ENCODE results near the gene PPIL1.

PPIL1 gene

DNA sequence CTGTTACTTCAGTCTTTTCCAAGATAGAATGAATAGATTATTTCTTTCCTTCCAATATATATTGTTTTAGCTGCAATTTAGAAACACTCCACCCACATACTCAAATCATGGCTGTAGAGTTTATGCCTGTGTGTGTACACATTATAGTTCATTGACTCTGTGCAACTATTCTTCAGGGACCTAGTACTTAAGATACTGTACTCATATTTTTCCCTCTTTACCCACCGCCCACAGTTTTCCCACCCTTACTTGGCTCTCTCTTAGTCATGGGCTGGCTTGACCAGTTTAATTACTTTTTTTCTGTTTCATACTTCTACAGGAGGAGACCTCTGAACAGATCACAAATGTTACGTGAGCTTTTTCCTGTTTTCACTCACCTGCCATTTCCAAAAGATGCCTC, 41.5 kb upstream of the PPIL1 start:
- TF ChIP-seq, protein P1, sequence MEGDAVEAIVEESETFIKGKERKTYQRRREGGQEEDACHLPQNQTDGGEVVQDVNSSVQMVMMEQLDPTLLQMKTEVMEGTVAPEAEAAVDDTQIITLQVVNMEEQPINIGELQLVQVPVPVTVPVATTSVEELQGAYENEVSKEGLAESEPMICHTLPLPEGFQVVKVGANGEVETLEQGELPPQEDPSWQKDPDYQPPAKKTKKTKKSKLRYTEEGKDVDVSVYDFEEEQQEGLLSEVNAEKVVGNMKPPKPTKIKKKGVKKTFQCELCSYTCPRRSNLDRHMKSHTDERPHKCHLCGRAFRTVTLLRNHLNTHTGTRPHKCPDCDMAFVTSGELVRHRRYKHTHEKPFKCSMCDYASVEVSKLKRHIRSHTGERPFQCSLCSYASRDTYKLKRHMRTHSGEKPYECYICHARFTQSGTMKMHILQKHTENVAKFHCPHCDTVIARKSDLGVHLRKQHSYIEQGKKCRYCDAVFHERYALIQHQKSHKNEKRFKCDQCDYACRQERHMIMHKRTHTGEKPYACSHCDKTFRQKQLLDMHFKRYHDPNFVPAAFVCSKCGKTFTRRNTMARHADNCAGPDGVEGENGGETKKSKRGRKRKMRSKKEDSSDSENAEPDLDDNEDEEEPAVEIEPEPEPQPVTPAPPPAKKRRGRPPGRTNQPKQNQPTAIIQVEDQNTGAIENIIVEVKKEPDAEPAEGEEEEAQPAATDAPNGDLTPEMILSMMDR (IDR thresholded peaks at IDR 0.05; ENCODE audit: insufficient read depth, low read length, poor library complexity, severe bottlenecking): no peak
- peaks cover 13% of the 10 kb centered on the region for H3K36me3 ChIP-seq (ENCODE audit: control insufficient read depth, insufficient read depth, low read length)
- H3K4me3 ChIP-seq (replicated peaks; ENCODE audit: low read depth, low read length): no peak overlapping the region
- H3K27me3 ChIP-seq (replicated peaks; ENCODE audit: control insufficient read depth, insufficient read depth, low read length): no peaks in the 10 kb centered on the region
- no peak for DNase-seq (ENCODE audit: extremely low read depth, insufficient read length)

DNA sequence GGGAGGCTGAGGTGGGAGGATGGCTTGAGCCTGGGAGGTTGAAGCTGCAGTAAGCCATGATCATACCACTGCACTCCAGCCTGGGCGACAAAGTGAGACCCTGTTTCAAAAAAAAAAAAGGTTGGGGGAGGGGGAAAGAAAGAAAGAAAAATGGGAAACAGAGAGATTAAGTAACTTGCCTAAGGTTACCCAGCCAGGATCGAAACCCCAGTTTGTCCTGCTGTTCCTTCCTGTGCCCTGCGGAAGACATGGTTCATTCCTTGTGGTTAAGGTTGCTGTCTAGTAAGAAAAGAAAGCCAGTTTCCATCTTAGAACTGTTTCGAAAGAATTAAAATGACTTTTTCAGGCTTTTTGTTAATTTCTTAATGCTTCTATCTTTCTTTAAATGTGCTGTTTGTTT, 41.0 kb upstream of the PPIL1 start:
- no peak overlapping the region for H3K4me3 ChIP-seq (replicated peaks; ENCODE audit: low read depth, low read length)
- no peak for DNase-seq (ENCODE audit: extremely low read depth, insufficient read length)
- no peaks in the 10 kb centered on the region for H3K27me3 ChIP-seq (replicated peaks; ENCODE audit: control insufficient read depth, insufficient read depth, low read length)
- peaks cover 13% of the 10 kb centered on the region for H3K36me3 ChIP-seq (ENCODE audit: control insufficient read depth, insufficient read depth, low read length)
- TF ChIP-seq, protein P1 (IDR thresholded peaks at IDR 0.05; ENCODE audit: insufficient read depth, low read length, poor library complexity, severe bottlenecking): no peak

DNA sequence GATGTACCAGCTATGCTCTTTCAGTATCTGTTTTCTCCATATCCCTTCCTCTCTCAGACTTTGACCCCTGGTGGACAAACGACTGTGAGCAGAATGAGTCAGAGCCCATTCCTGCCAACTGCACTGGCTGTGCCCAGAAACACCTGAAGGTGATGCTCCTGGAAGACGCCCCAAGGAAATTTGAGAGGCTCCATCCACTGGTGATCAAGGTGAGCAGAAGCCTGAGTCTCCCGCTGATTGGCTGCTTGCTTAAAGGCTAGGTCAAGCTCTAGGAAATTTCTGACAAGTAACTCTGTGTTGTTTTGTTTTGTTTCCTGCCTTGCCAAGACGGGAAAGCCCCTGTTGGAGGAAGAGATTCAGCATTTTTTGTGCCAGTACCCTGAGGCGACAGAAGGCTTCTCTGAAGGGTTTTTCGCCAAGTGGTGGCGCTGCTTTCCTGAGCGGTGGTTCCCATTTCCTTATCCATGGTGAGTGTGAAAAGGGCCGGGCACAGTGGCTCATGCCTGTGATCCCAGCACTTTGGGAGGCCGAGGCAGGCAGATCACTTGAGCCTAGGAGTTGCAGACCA, 39.7 kb upstream of the PPIL1 start:
- no peak for DNase-seq (ENCODE audit: extremely low read depth, insufficient read length)
- no peak overlapping the region for H3K4me3 ChIP-seq (replicated peaks; ENCODE audit: low read depth, low read length)
- no peaks in the 10 kb centered on the region for H3K27me3 ChIP-seq (replicated peaks; ENCODE audit: control insufficient read depth, insufficient read depth, low read length)
- TF ChIP-seq, protein P1 (IDR thresholded peaks at IDR 0.05; ENCODE audit: insufficient read depth, low read length, poor library complexity, severe bottlenecking): no peak
- peaks cover 13% of the 10 kb centered on the region for H3K36me3 ChIP-seq (ENCODE audit: control insufficient read depth, insufficient read depth, low read length)

DNA sequence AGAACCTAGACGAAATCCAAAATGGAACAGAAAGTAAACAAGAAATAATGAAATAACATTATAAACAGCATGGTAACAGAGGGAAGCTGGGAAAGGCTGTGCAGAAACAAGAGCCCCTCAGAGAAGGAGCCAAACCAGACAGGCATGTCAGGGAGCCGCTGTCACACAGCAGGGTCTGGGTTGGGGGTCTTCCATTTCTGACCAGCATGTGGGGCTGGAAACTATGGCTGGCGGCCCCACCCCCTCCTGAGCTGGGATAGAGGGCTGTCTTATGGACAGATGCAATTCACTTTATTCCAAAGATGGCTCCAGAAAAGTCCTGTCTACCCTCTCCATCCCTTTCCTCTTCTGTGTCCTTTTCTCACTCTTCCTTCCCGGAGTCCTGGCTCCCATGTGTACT, 38.5 kb upstream of the PPIL1 start:
- Histone ChIP-seq H3K36me3 (ENCODE audit: control insufficient read depth, insufficient read depth, low read length) (peaks cover 10% of the 10 kb centered on the region), H3K27me3 (replicated peaks; ENCODE audit: control insufficient read depth, insufficient read depth, low read length) (no peaks in the 10 kb centered on the region), H3K4me3 (replicated peaks; ENCODE audit: low read depth, low read length) (no peak overlapping the region)
- DNase-seq (ENCODE audit: extremely low read depth, insufficient read length): no peak
- TF ChIP-seq, protein P1 (IDR thresholded peaks at IDR 0.05; ENCODE audit: insufficient read depth, low read length, poor library complexity, severe bottlenecking): no peak

DNA sequence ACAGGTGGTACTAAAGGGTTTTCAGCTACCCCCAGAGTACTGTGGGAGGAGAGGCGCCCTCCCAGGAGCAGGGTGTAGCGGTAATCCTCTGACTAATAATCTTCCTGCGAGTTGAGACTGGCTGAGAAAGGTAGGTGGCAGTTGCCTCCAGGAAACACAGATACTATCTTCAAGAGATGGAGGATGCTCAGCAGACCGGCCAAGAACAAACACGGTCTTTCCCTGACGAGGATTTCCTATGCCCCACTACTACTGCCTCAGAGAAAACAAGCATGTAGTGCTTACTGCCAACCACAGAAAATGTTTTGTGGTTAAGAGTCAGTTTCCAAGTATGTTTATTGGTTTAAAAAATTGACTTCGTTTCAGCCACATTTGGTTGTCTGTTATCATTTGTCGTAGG, 38.0 kb upstream of the PPIL1 start:
- no peak overlapping the region for H3K4me3 ChIP-seq (replicated peaks; ENCODE audit: low read depth, low read length)
- no peaks in the 10 kb centered on the region for H3K27me3 ChIP-seq (replicated peaks; ENCODE audit: control insufficient read depth, insufficient read depth, low read length)
- DNase-seq (ENCODE audit: extremely low read depth, insufficient read length): peak; percentile 39
- TF ChIP-seq, protein P1 (IDR thresholded peaks at IDR 0.05; ENCODE audit: insufficient read depth, low read length, poor library complexity, severe bottlenecking): no peak
- H3K36me3 ChIP-seq (ENCODE audit: control insufficient read depth, insufficient read depth, low read length): peaks cover 11% of the 10 kb centered on the region

DNA sequence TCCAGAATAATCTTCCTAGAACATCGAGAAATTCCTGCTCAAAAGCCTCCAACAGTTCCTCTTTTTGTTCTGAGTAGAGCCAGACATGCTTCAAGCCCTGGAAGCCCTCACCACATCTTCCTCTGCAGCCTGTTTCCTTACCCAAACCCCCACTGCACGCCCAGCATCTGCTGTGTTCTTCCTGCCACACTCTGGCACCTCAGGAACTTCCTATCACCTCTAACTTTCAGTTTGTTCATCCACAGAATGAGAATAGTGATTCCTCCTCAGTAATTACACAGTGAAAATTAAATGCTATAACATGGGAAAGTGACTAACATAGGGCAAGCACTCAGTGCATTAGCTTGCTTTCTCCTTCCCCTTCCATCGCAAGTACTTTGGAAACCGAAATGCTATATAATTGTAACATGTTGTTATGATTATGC, 37.4 kb upstream of the PPIL1 start:
- TF ChIP-seq, protein P1 (IDR thresholded peaks at IDR 0.05; ENCODE audit: insufficient read depth, low read length, poor library complexity, severe bottlenecking): no peak
- Histone ChIP-seq H3K27me3 (replicated peaks; ENCODE audit: control insufficient read depth, insufficient read depth, low read length) (no peaks in the 10 kb centered on the region), H3K4me3 (replicated peaks; ENCODE audit: low read depth, low read length) (no peak overlapping the region), H3K36me3 (ENCODE audit: control insufficient read depth, insufficient read depth, low read length) (peaks cover 9% of the 10 kb centered on the region)
- DNase-seq (ENCODE audit: extremely low read depth, insufficient read length): no peak
